OCI-M2 (cell line): ENCODE measurements around the gene DBH.

ENCODE experiments used
- DNase-seq: peaks from one replicate; lab custom pipeline; 2025; ENCODE audit not compliant: unreplicated experiment; lab: John Stamatoyannopoulos, UW

Gene DBH

GRCh38 chr9:133635533-133636531, at the start of gene DBH:
DBH (plus strand) TSS chr9:133636363; CDS start chr9:133636372, 9 bp downstream.
- DNase-seq, result no peak

- no peak for DNase-seq
These were observed 49.1 kb upstream of the DBH start for GRCh38 chr9:133587051-133587450.

GRCh38 chr9:133587466-133587865, 48.7 kb upstream of the DBH start:
- no peak for DNase-seq

- no peak for DNase-seq
These were observed 46.5 kb upstream of the DBH start for GRCh38 chr9:133589454-133590227.

GRCh38 chr9:133590231-133590855, 45.8 kb upstream of the DBH start:
- no peak for DNase-seq

- DNase-seq, result no peak
These were observed 44.9 kb upstream of the DBH start for GRCh38 chr9:133591116-133591910.

- no peak for DNase-seq
These were observed 44.2 kb upstream of the DBH start for GRCh38 chr9:133591985-133592384.

- no peak for DNase-seq
These were observed 43.3 kb upstream of the DBH start for GRCh38 chr9:133592731-133593409.

- DNase-seq, result no peak
These were observed 42.4 kb upstream of the DBH start for GRCh38 chr9:133593587-133594253.

- no peak for DNase-seq
These were observed 41.9 kb upstream of the DBH start for GRCh38 chr9:133594310-133594709.

- no peak for DNase-seq
These were observed 40.3 kb upstream of the DBH start for GRCh38 chr9:133595910-133596309.

GRCh38 chr9:133597316-133597957, 38.7 kb upstream of the DBH start:
- no peak for DNase-seq

- no peak for DNase-seq
These were observed 37.2 kb upstream of the DBH start for GRCh38 chr9:133598978-133599377.

GRCh38 chr9:133599470-133600173, 36.5 kb upstream of the DBH start:
- no peak for DNase-seq

GRCh38 chr9:133600739-133601138, 35.4 kb upstream of the DBH start:
- no peak for DNase-seq

GRCh38 chr9:133601746-133602145, 34.4 kb upstream of the DBH start:
- no peak for DNase-seq

GRCh38 chr9:133602277-133602676, 33.9 kb upstream of the DBH start:
- DNase-seq, result no peak

- DNase-seq, result no peak
These were observed 32.8 kb upstream of the DBH start for GRCh38 chr9:133603135-133603927.
